Stomach (tissue), 9 donors: Measurements from ENCODE around the gene ZNF622. TPM values are rescaled to one million over a fixed set of nuclear protein-coding genes. Genes with fewer than 3 reads are reported as not detected.

Source experiments
- DNase-seq, 2 donors: peaks; one replicate each; pipeline versions ENCODE4 v3.0.0 to v3.0.0-alpha.2; 2013 to 2019
- H3K27ac ChIP-seq, 5 donors: fragments of 200-600 bp in 4 of 5; sonication (generic) in 4 of 5; one replicate each; pipeline ENCODE4 v1.5.1; 2013 to 2019; ENCODE audit warnings: mild to moderate bottlenecking in 1 of 5, moderate library complexity in 1 of 5
- H3K27me3 ChIP-seq, 3 donors: fragments of 200-600 bp; sonication (generic); one replicate each; pipeline ENCODE4 v1.5.1; 2017 to 2019; ENCODE audit warnings: mixed run types in 1 of 3
- H3K36me3 ChIP-seq, 4 donors: fragments of 200-600 bp; sonication (generic); 1 replicate in 3 of 4; 2 replicates in 1 of 4; pipeline ENCODE4 v1.5.1; 2016 to 2019
- H3K4me1 ChIP-seq, 4 donors: fragments of 200-600 bp; sonication (generic); one replicate each; pipeline ENCODE4 v1.5.1; 2016 to 2019
- H3K4me3 ChIP-seq, 4 donors: fragments of 200-600 bp; sonication (generic) in 3 of 4; one replicate each; pipeline ENCODE4 v1.5.1; 2016 to 2019; ENCODE audit warnings: mild to moderate bottlenecking in 1 of 4
- H3K9me3 ChIP-seq, 4 donors: fragments of 200-600 bp; sonication (generic); one replicate each; pipeline ENCODE4 v1.5.1; 2016 to 2019
- EP300 ChIP-seq: sonication (generic); formaldehyde crosslinking; IDR thresholded peaks from one replicate; pipeline ENCODE4 v1.6.1; 2017; ENCODE audit warnings: antibody characterized with exemption
- POLR2A ChIP-seq, 4 donors: fragments of 450-650 bp; IDR thresholded peaks; one replicate each; pipeline ENCODE4 v1.6.1; 2016; ENCODE audit warnings: antibody characterized with exemption in 4 of 4, control low read depth in 2 of 4, mild to moderate bottlenecking in 1 of 4, moderate library complexity in 1 of 4
- POLR2AphosphoS5 ChIP-seq, 3 donors: sonication (generic); formaldehyde crosslinking; IDR thresholded peaks; one replicate each; pipeline ENCODE4 v1.6.1; 2016; ENCODE audit warnings: antibody characterized with exemption in 3 of 3
- WGBS, 5 donors: extraction: QIAGEN DNeasy Blood & Tissue Kit in 3 of 5; methylation state at CpG; one replicate each; pipeline versions ENCODE4 v1.1.5 to v1.1.7; 2013 to 2018; 5-methylcytosine and 5-hydroxymethylcytosine counted together
- intact Hi-C: fragments of 100-400 bp; cut with DNase I; formaldehyde crosslinking; loops from one replicate; pipeline ENCODE4 v1.15.1; 2023; ENCODE audit warnings: low total_unique reads
- polyA plus RNA-seq, 3 donors: library from polyadenylated mRNA; stranded (reverse); fragments of 200-250 nt; gene quantifications; one replicate each; pipeline ENCODE4 v1.2.3, GENCODE V29; 2013
- total RNA-seq, 5 donors: library from RNA; depleted of rRNA; stranded (reverse); fragments of >200 nt; gene quantifications; one replicate each; pipeline versions ENCODE4 v1.1.0 to v1.2.3, GENCODE V29; 2014 to 2016
- TF ChIP-seq, protein P1 (sequence below), 7 experiments: fragments of 450-650 bp in 4 of 7; fragments of 200-600 bp in 3 of 7; sonication (generic) in 3 of 7; IDR thresholded peaks; one replicate each; pipeline ENCODE4 v1.5.1; 2016 to 2019; ENCODE audit warnings: antibody characterized with exemption in 7 of 7, control low read depth in 2 of 7, mild to moderate bottlenecking in 1 of 7
- donor health status: healthy with polysubstance abuse.
- donor health status: Bipolar disorder and iron deficiency.
- donor health status: healthy.

The ZNF622 gene
- total and polyA plus RNA-seq, 8 donors, result 17.5 to 31.8 (median 22.6) TPM

DNA sequence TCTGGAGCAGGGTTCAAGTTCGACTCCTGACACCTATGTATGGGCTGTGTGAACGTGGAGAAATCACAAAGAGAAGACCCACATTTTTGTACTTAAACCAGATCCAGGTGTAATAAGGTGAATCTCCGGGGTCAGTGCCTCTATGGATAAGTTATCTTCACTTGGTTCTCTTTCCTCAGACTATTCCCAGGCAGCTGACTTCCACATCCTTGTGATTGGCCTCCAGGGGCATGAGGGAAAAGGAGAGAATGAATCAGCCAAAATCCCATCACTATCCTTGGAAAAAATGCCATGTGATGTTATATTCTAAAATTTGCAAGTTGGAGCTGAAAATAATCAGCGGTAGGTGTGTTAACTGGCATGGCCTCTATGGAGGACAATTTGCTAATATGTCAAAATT is 37.2 kb downstream of the ZNF622 start:
- intact Hi-C loops, result no loop called here
- Histone ChIP-seq H3K4me1 (no peaks in the 10 kb centered on the region), H3K4me3 (no peak overlapping the region), H3K27me3 (peaks cover 0 to 8% (median 0%) of the 10 kb centered on the region in 3 donors), H3K36me3 (no peaks in the 10 kb centered on the region), H3K27ac (no peak overlapping the region), H3K9me3 (no peaks in the 10 kb centered on the region)
- WGBS, 5 donors, result 74 to 86% (median 83%) methylated on average over 4 of the region's 4 CpGs
- DNase-seq, result no peak
- no peak for TF ChIP-seq POLR2A (IDR thresholded peaks at IDR 0.05)

DNA sequence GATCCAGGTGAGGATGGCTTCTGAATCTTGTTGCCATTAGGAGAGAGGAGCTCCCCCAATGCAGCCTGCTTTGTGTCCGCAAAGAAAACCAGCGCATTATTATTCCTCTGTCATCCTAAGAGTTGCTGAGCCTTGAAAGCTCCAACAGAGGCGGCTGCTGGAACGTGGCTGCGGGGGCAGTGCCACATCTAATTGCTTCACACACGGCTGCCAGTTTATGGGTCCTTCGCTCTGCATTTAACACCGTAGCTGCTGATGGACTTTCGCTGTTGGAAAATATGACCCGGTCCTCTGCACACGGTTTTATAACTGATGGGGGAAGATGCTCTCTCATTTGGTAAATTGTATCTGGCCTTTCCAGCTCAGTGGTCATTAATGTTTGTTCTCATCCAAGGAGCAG is 38.0 kb downstream of the ZNF622 start:
- H3K36me3 ChIP-seq, result no peaks in the 10 kb centered on the region
- no peak overlapping the region for H3K27ac ChIP-seq
- H3K4me1 ChIP-seq, result no peaks in the 10 kb centered on the region
- 50 to 66% (median 51%) methylated on average over 11 of the region's 11 CpGs for WGBS, 5 donors
- intact Hi-C loops, result no loop called here
- no peak for DNase-seq
- TF ChIP-seq POLR2AphosphoS5 (IDR thresholded peaks at IDR 0.05) (no peak), EP300 (no peak), POLR2A (IDR thresholded peaks at IDR 0.05) (no peak)
- TF ChIP-seq, protein P1, sequence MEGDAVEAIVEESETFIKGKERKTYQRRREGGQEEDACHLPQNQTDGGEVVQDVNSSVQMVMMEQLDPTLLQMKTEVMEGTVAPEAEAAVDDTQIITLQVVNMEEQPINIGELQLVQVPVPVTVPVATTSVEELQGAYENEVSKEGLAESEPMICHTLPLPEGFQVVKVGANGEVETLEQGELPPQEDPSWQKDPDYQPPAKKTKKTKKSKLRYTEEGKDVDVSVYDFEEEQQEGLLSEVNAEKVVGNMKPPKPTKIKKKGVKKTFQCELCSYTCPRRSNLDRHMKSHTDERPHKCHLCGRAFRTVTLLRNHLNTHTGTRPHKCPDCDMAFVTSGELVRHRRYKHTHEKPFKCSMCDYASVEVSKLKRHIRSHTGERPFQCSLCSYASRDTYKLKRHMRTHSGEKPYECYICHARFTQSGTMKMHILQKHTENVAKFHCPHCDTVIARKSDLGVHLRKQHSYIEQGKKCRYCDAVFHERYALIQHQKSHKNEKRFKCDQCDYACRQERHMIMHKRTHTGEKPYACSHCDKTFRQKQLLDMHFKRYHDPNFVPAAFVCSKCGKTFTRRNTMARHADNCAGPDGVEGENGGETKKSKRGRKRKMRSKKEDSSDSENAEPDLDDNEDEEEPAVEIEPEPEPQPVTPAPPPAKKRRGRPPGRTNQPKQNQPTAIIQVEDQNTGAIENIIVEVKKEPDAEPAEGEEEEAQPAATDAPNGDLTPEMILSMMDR (IDR thresholded peaks at IDR 0.05), result no peak
- no peaks in the 10 kb centered on the region for H3K9me3 ChIP-seq
- no peak overlapping the region for H3K4me3 ChIP-seq
- H3K27me3 ChIP-seq, result peaks cover 0 to 8% (median 0%) of the 10 kb centered on the region in 3 donors

DNA sequence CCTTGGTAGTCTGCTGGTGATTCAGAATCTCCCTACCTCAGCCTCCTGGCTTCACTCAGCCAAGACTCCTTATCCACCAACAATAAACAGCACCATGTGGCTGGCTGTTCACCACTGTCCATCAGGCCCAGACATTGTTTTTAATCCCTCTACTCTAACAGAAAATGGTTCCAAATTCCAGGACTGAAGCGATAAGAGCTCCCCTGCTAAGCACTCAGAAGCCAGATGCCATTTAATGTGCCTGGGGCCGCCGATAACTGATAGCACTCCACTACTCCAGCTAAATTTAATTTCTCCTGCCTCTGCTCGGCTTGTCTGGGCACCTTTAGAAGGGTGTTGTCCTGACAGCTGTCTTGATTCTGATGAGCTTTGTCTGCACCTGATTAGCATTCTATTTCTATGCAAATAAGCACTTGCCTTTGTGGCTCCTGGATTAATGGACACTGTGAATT is 47.1 kb downstream of the ZNF622 start:
- intact Hi-C loops, result no loop called here
- no peak for DNase-seq
- Histone ChIP-seq H3K4me3 (no peak overlapping the region), H3K9me3 (no peaks in the 10 kb centered on the region), H3K36me3 (no peaks in the 10 kb centered on the region), H3K27me3 (no peaks in the 10 kb centered on the region), H3K4me1 (no peaks in the 10 kb centered on the region), H3K27ac (no peak overlapping the region)
- 43 to 62% (median 45%) methylated on average over 4 of the region's 4 CpGs for WGBS, 5 donors
- TF ChIP-seq EP300 (no peak), POLR2A (IDR thresholded peaks at IDR 0.05) (no peak), POLR2AphosphoS5 (IDR thresholded peaks at IDR 0.05) (no peak)
- TF ChIP-seq, protein P1 (IDR thresholded peaks at IDR 0.05), result no peak

DNA sequence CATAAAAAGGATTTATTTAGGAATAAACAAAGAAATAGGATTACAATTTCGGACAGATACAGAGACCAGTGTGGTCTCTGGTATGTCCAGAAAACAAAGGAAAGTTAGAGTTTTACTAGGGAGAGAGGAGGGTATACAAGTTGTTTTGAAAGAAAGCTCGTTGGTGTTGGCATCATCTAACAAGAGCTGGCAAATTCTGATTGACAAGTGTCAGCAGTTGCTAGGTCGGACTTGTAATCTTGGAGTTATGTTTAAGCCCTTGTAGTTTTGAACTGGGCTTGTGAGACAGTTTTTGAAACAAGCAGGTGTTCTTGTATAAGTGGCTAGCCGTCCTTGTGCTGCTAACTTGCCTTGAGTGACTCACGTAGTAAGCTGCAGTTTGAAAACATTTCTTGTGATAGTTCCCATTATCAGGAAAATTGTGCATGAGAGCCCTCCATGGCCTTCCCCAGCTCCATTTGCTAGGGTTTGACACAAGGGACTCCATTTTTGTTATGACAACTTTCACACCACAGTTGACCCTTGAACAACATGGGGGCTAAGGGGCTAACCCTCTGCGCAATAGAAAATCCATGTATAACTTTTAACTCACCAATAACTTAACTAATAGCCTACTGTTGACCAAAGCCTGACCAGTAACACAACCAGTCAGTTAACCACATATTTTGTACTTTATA is 48.1 kb downstream of the ZNF622 start:
- H3K4me1 ChIP-seq, result no peaks in the 10 kb centered on the region
- TF ChIP-seq EP300 (no peak), POLR2AphosphoS5 (IDR thresholded peaks at IDR 0.05) (no peak), POLR2A (IDR thresholded peaks at IDR 0.05) (no peak)
- TF ChIP-seq, protein P1 (IDR thresholded peaks at IDR 0.05), result no peak
- intact Hi-C loops, result no loop called here
- H3K4me3 ChIP-seq, result no peak overlapping the region
- H3K9me3 ChIP-seq, result no peaks in the 10 kb centered on the region
- H3K27me3 ChIP-seq, result no peaks in the 10 kb centered on the region
- H3K27ac ChIP-seq, result no peak overlapping the region
- no peak for DNase-seq
- WGBS, 5 donors, result 73 to 81% (median 80%) methylated on average over 6 of the region's 6 CpGs
- H3K36me3 ChIP-seq, result no peaks in the 10 kb centered on the region

DNA sequence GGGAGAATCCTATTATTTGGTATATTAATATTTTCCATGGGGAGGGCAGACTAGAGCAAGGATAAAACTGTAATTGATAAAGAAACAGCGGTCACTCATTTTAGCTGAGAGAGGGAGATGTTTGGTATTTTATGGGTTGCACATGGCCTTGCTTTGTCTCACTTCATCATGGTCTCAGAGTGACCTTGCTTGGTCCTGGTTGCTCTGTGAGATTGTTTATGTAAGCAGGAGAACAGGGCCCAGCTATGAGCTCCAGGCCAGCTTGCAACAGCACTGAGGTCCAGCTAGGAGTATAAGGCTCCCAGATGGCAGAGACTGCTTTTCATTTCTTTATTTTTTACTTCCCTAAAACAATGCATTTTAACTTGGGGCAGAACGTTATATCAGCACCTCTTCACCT is 50.7 kb downstream of the ZNF622 start:
- no peaks in the 10 kb centered on the region for H3K9me3 ChIP-seq
- H3K36me3 ChIP-seq, result no peaks in the 10 kb centered on the region
- no peak for TF ChIP-seq POLR2AphosphoS5 (IDR thresholded peaks at IDR 0.05)
- TF ChIP-seq POLR2A (IDR thresholded peaks at IDR 0.05), result no peak
- TF ChIP-seq, protein P1 (IDR thresholded peaks at IDR 0.05), result no peak
- no peak for TF ChIP-seq EP300
- H3K4me3 ChIP-seq, result no peak overlapping the region
- H3K27me3 ChIP-seq, result no peaks in the 10 kb centered on the region
- 78 to 90% (median 83%) methylated on average over 2 of the region's 2 CpGs for WGBS, 5 donors
- H3K4me1 ChIP-seq, result no peaks in the 10 kb centered on the region
- intact Hi-C loops, result no loop called here
- no peak overlapping the region for H3K27ac ChIP-seq
- no peak for DNase-seq
